OCI-LY7 (cell line): Measurements from ENCODE around the gene GLB1L3. TPM values are rescaled to one million over a fixed set of nuclear protein-coding genes. Genes with fewer than 3 reads are reported as not detected.
A peak's percentile ranks its signal among the peaks of the same experiment; 100 is the strongest.

Source experiments
- BruUV-seq: library from RNA; stranded (reverse); fragments of 400-500 nt; replicated peaks from 2 replicates; lab custom pipeline; 2021; lab: Mats Ljungman, UMichigan
- CTCF ChIA-PET: fragments of 300-600 bp; sonication (Branson Sonifier 250); formaldehyde crosslinking; loops from one replicate; lab custom pipeline; 2022; ENCODE audit warnings: antibody characterized with exemption; ENCODE audit not compliant: unreplicated experiment; lab: Charles Lee
- POLR2A ChIA-PET: fragments of 300-600 bp; sonication (Branson Sonifier 250); formaldehyde crosslinking; loops from one replicate; lab custom pipeline; 2022; ENCODE audit warnings: antibody characterized with exemption; lab: Charles Lee
- DNase-seq: peaks from one replicate; pipeline ENCODE4 v3.0.0-alpha.2; 2015; ENCODE audit warnings: low spot score
- H2AFZ ChIP-seq: fragments of 200-600 bp; sonication (generic), shearing (Covaris generic); 2 replicates; pipeline ENCODE4 v1.6.1; 2014; ENCODE audit warnings: mild to moderate bottlenecking, antibody characterized with exemption, low read length, moderate library complexity
- H3K27ac ChIP-seq: fragments of 200-600 bp; sonication (generic); 2 replicates; pipeline ENCODE4 v1.5.1; 2014; ENCODE audit warnings: mixed run types, low read depth, mild to moderate bottlenecking, moderate library complexity, low read length, inconsistent platforms; ENCODE audit not compliant: poor library complexity, severe bottlenecking
- H3K36me3 ChIP-seq: fragments of 200-600 bp; sonication (generic); 2 replicates; pipeline ENCODE4 v1.6.1; 2014; ENCODE audit warnings: mild to moderate bottlenecking, antibody characterized with exemption, low read length, moderate library complexity, mixed read lengths; ENCODE audit not compliant: insufficient read depth
- H3K4me1 ChIP-seq: fragments of 200-600 bp; sonication (generic); 2 replicates; pipeline ENCODE4 v1.5.1; 2014; ENCODE audit warnings: mild to moderate bottlenecking, low read length; ENCODE audit not compliant: insufficient read depth, poor library complexity, severe bottlenecking
- H3K4me2 ChIP-seq: fragments of 200-600 bp; sonication (generic); 2 replicates; pipeline ENCODE4 v1.6.1; 2014; ENCODE audit warnings: mild to moderate bottlenecking, low read length
- H3K4me3 ChIP-seq: fragments of 200-600 bp; sonication (generic); 2 replicates; pipeline ENCODE4 v1.5.1; 2014; ENCODE audit warnings: mild to moderate bottlenecking, low read depth, low read length; ENCODE audit not compliant: poor library complexity, severe bottlenecking
- H3K79me2 ChIP-seq: fragments of 200-600 bp; sonication (generic); 2 replicates; pipeline ENCODE4 v1.6.1; 2016; ENCODE audit warnings: low read depth, mild to moderate bottlenecking, low read length, moderate library complexity, mixed read lengths; ENCODE audit not compliant: insufficient read depth
- H3K9me2 ChIP-seq: fragments of 200-600 bp; sonication (generic); 2 replicates; pipeline ENCODE4 v1.6.1; 2016; ENCODE audit warnings: mild to moderate bottlenecking, low read length, mixed read lengths; ENCODE audit not compliant: insufficient read depth
- H3K9me3 ChIP-seq: fragments of 200-600 bp; sonication (generic); 2 replicates; pipeline ENCODE4 v1.6.1; 2014; ENCODE audit warnings: mild to moderate bottlenecking, mixed run types, low read length, mixed read lengths
- H4K20me1 ChIP-seq: fragments of 200-600 bp; sonication (generic); 2 replicates; pipeline ENCODE4 v1.6.1; 2014; ENCODE audit warnings: mild to moderate bottlenecking, antibody characterized with exemption, low read length, moderate library complexity, mixed read lengths; ENCODE audit not compliant: insufficient read depth
- CTCF ChIP-seq: fragments of 200-600 bp; sonication (generic); conservative IDR thresholded peaks from 2 replicates; pipeline ENCODE4 v1.5.1; 2014; ENCODE audit warnings: mild to moderate bottlenecking, antibody characterized with exemption, low read length, moderate library complexity, mixed read lengths
- EZH2phosphoT487 ChIP-seq: fragments of 200-600 bp; sonication (generic); IDR thresholded peaks from 2 replicates; pipeline ENCODE4 v1.6.1; 2018; ENCODE audit warnings: low read depth, borderline replicate concordance, mild to moderate bottlenecking, mixed run types, antibody characterized with exemption, low read length, moderate library complexity, mixed read lengths
- intact Hi-C: fragments of 100-400 bp; cut with micrococcal nuclease; formaldehyde crosslinking; loops from one replicate; pipeline ENCODE4 v1.10.0; 2022; ENCODE audit not compliant: unreplicated experiment
- total RNA-seq, 2 experiments: library from RNA; depleted of rRNA in 1 of 2; stranded (reverse); fragments of >200 nt in 1 of 2; shearing (Covaris generic) in 1 of 2; gene quantifications; 2 replicates each; pipeline ENCODE4 v1.2.3, GENCODE V29; 2014 to 2022

The GLB1L3 gene
- total RNA-seq, 2 experiments from 2014 or later = not detected

- peaks cover 6% of the 10 kb centered on the region; the same call in 1 of the 2 replicates for H3K36me3 ChIP-seq
- no peaks in the 10 kb centered on the region for H3K9me2 ChIP-seq
- BruUV-seq = no TSS peak
- intact Hi-C loops = loop anchor here (1.0 kb wide), 1 partner anchor 25 kb away; the partner anchor contains the start of genes ACAD8 and THYN1
- H3K4me3 ChIP-seq = no peak overlapping the region
- H3K4me1 ChIP-seq = peaks cover 53% of the 10 kb centered on the region
- ChIA-PET POLR2A (interaction anchor here (1.1 to 2.5 kb wide), 2 partner anchors 23 to 25 kb away, joined by 6 to 9 read pairs; partner anchors contain the start of gene ACAD8), CTCF (interaction anchor here (0.6 kb wide), 1 partner anchor 417 kb away, joined by 3 read pairs; no protein-coding TSS in a partner anchor)
- TF ChIP-seq EZH2phosphoT487 = no peak
- no peak for TF ChIP-seq CTCF
- no peak overlapping the region for H2AFZ ChIP-seq
- H4K20me1 ChIP-seq = peaks cover 58% of the 10 kb centered on the region
- peak; percentile 86 for DNase-seq
- peaks cover 36% of the 10 kb centered on the region; the same call in 1 of the 2 replicates for H3K79me2 ChIP-seq
- H3K27ac ChIP-seq = no peak overlapping the region
- no peaks in the 10 kb centered on the region for H3K9me3 ChIP-seq
- peak overlapping the region; percentile 37 for H3K4me2 ChIP-seq
These were observed 47.6 kb upstream of the GLB1L3 start for GRCh38 chr11:134228625-134229024.

DNA sequence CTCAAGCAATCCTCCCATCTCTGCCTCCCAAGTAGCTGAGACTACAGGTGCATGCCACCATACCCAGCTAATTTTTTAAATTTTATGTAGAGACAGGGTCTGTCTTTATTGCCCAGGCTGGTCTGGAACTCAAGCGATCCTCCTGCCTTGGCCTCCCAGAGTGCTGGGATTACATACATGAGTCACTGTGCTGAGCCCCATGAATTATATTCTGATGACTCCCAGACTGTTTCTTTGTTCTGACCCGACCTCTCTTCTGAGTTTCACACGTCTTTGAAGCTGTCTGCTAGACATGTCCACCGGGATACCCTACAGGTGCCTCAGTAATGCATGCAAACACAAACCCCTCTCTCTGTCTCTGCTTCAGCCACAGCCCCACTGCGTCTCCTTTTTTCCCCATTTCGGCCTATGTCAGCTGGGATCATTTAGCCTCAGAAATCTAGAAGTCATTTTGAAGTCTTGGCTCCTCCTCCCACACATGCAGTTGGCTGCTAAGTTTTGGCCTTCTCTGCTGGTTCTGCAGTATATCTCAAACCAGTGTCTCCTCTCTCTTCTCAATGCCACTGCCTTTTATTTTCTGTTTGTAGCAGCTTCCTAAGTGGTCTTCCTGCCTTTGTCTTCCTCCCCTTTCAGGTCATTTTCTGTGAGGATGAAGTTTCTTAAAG, 46.9 kb upstream of the GLB1L3 start:
- Histone ChIP-seq H3K9me2 (no peaks in the 10 kb centered on the region), H3K79me2 (peaks cover 34% of the 10 kb centered on the region; the same call in 1 of the 2 replicates), H3K4me1 (peaks cover 53% of the 10 kb centered on the region), H2AFZ (no peak overlapping the region), H4K20me1 (peaks cover 58% of the 10 kb centered on the region), H3K4me3 (no peak overlapping the region), H3K27ac (no peak overlapping the region), H3K4me2 (peak overlapping the region; percentile 37), H3K36me3 (peaks cover 6% of the 10 kb centered on the region; the same call in 1 of the 2 replicates), H3K9me3 (no peaks in the 10 kb centered on the region)
- intact Hi-C loops = no loop called here
- ChIA-PET POLR2A (interaction anchor here (1.1 to 2.5 kb wide), 3 partner anchors 10 to 25 kb away, joined by 3 to 9 read pairs (median 6); partner anchors contain the start of gene ACAD8), CTCF (no interaction called here)
- BruUV-seq = no TSS peak
- TF ChIP-seq EZH2phosphoT487 (no peak), CTCF (no peak)
- no peak for DNase-seq

GRCh38 chr11:134230339-134230738, 45.8 kb upstream of the GLB1L3 start:
- no peaks in the 10 kb centered on the region for H3K9me2 ChIP-seq
- ChIA-PET POLR2A (interaction anchor here (1.1 to 2.5 kb wide), 2 partner anchors 9 to 21 kb away, joined by 3 to 9 read pairs; no protein-coding TSS in a partner anchor), CTCF (no interaction called here)
- peak; percentile 19 for DNase-seq
- no TSS peak for BruUV-seq
- peaks cover 30% of the 10 kb centered on the region; the same call in 1 of the 2 replicates for H3K79me2 ChIP-seq
- TF ChIP-seq EZH2phosphoT487 (no peak), CTCF (no peak)
- H3K27ac ChIP-seq = no peak overlapping the region
- H3K36me3 ChIP-seq = peaks cover 6% of the 10 kb centered on the region; the same call in 1 of the 2 replicates
- no peak overlapping the region for H2AFZ ChIP-seq
- no peak overlapping the region for H3K4me3 ChIP-seq
- H3K4me1 ChIP-seq = peaks cover 53% of the 10 kb centered on the region
- no peak overlapping the region for H3K4me2 ChIP-seq
- peaks cover 56% of the 10 kb centered on the region for H4K20me1 ChIP-seq
- intact Hi-C loops = no loop called here
- no peaks in the 10 kb centered on the region for H3K9me3 ChIP-seq
